CD4-positive, alpha-beta T cell treated with Interleukin-1 beta for 1 hour (primary cell): ENCODE measurements around the gene KRTAP6-3.

ENCODE experiments used
- DNase-seq, 2 donors: peaks; one replicate each; pipeline ENCODE4 v3.0.0-alpha.2; 2020 to 2022

The KRTAP6-3 gene

GRCh38 chr21:30592140-30592539, at the start of gene KRTAP6-3:
Gene KRTAP6-3, plus strand, starts transcription at chr21:30592440. Its CDS starts 6 bp downstream, at chr21:30592446.
- no peak for DNase-seq

DNA sequence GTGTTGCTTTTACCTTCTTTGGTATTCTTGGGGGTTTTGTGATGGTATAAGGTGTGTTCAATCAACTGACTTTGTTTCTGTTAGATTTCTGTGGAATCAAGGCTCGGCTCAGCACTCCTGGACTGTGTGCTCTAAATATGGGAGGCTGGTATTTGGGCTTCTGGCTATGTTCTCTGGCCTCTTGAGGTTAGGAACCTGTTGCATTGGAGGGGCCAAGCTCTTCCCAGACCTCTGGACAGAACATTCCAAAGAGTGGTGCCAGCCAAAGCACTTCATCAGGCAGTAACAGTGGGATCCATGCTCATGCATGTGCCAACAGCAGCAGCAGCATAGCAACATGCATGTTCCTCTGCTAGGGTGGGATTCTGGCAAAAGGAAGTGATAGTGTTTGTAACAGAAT, 39.5 kb upstream of the KRTAP6-3 start:
- no peak for DNase-seq

- DNase-seq, result no peak
Observed at GRCh38 chr21:30555095-30555494, 37.1 kb upstream of the KRTAP6-3 start.

DNA sequence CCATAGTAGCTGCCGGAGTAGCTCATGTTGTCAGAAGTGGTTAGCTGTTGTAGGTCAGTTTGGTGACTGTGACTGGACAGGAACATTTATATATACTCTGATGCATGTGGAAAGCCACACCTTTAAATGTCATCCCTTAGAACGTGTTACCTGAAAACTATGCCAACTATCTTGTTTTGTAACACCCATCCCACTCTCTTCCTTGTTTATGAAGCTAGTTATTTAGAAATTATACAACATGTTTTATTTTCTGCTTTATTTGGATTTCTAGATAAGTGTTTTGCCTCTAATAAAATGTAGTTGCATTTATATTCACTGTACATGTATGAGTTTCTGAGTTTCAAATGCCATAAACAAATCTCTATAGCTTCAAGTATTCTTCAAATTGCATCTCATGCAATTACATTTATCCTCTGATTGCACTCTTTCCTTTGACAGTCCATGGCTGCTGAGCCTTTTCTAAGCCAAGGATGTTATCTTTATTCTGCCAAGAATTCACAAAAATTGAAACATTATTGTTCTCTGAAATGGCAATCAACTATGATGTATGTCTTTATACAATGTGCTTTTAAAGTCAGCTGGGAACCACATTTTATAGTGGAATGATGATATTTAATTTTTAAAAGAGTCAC, 30.9 kb upstream of the KRTAP6-3 start, which contains the start of gene KRTAP19-7:
Gene KRTAP19-7, minus strand, starts transcription at position 51 of the 632 bp plus-strand sequence. Its CDS starts 25 bp downstream, at position 26.
- no peak for DNase-seq

- DNase-seq, result no peak
Observed at GRCh38 chr21:30561957-30562356, 30.3 kb upstream of the KRTAP6-3 start.

DNA sequence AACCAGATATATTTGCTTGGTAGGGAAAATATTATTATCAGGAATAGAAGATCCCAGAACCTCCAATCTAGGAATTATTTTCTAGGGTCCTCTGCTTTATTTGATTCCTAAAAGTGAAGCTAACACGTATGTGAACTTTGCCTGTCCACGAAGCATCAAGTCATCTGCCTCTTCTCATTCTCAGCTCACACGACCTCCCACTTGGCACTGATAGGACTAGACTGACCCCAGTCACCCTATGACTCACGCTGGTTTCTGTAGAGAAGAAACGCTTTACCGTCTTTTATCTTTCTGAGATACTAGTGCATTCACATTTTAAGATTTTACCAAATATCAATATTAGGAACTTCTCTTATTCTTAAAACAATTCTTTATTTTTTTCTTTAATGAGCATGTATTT, 29.2 kb upstream of the KRTAP6-3 start:
- DNase-seq, result no peak

DNA sequence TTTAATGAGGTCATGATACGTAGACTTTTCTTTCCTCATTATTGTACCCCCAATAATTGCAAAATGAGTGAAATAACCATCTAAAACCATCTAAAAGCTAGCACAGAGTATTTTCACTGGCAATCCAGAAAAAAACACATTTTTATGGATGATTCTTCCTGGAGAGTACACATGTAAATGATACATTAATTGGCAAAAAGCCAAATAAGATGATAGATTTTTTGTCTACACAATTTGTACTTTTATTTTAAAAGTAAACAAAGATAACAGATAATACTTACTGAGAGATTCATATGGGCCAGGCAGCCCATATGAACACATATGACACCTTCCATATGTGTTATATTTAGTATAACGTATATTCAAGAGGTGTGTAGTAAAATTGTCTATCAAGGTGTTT, 28.6 kb upstream of the KRTAP6-3 start:
- no peak for DNase-seq

- no peak for DNase-seq
Observed at GRCh38 chr21:30567617-30568016, 24.6 kb upstream of the KRTAP6-3 start.

- no peak for DNase-seq
Observed at GRCh38 chr21:30577766-30578165, 14.5 kb upstream of the KRTAP6-3 start.

GRCh38 chr21:30579346-30579745, 12.9 kb upstream of the KRTAP6-3 start:
- no peak for DNase-seq

- DNase-seq, result no peak
Observed at GRCh38 chr21:30580132-30580531, 12.1 kb upstream of the KRTAP6-3 start.

- DNase-seq, result no peak
Observed at GRCh38 chr21:30582870-30583269, 9.4 kb upstream of the KRTAP6-3 start.

GRCh38 chr21:30590297-30590696, 1.9 kb upstream of the KRTAP6-3 start, which contains the start of gene KRTAP22-2:
Gene KRTAP22-2, minus strand, starts transcription at chr21:30590397.
- DNase-seq, result no peak

- DNase-seq, result no peak
Observed at GRCh38 chr21:30598802-30599201, 6.6 kb downstream of the KRTAP6-3 start, which contains the start of gene KRTAP6-2. Gene KRTAP6-2, minus strand, starts transcription at chr21:30598902. Its CDS starts 28 bp downstream, at chr21:30598874.

- DNase-seq, result no peak
Observed at GRCh38 chr21:30600787-30601186, 8.5 kb downstream of the KRTAP6-3 start, which contains the start of gene KRTAP22-1. Gene KRTAP22-1, plus strand, starts transcription at chr21:30601087.

DNA sequence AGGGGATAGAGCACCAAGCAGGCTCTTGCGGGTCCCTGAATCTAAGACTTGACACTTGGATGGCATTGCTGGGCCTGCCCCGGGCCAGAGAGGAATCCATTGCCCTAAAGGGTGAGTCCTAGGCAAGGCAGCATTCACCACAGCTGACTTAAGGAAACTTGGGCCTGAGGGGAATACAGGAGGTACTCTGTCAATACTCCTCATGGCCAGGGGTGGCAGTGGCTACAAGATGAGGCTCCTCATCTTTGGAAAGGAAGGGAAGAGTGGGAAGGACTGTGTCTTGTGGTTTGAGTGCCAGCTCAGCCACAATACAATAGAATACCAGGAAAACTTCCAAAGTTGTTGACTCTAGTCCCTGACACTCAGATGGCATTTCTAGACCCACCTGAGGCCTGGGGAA, 13.7 kb downstream of the KRTAP6-3 start:
- no peak for DNase-seq

DNA sequence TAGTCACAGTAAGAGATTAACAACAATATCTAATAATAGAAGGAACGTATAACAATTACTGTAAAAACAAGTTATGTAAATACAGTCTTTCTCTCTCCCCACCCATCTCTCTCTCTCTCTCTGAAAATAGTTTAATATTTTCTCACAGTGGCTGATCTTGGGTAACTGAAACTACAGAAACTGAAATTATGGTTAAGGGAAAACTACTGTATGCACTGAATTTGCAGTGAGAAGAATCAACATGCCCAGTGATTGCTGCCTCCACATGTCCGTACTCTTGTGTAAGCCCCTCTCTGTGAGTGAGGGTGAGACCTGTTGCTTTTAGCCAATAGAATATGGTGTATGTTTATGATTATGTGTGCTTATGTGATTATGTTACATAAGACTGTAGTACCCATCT, 19.9 kb downstream of the KRTAP6-3 start:
- DNase-seq, result no peak

- DNase-seq, result no peak
Observed at GRCh38 chr21:30613836-30614235, 21.6 kb downstream of the KRTAP6-3 start, which contains the start of gene KRTAP6-1. Gene KRTAP6-1, minus strand, starts transcription at chr21:30613930. Its CDS starts 26 bp downstream, at chr21:30613904.

GRCh38 chr21:30615199-30615598, 23.0 kb downstream of the KRTAP6-3 start:
- no peak for DNase-seq

- no peak for DNase-seq
Observed at GRCh38 chr21:30616125-30616524, 23.9 kb downstream of the KRTAP6-3 start, which contains the start of gene KRTAP20-1. Gene KRTAP20-1, plus strand, starts transcription at chr21:30616425. Its CDS starts 30 bp downstream, at chr21:30616455.

GRCh38 chr21:30620080-30620479, 27.8 kb downstream of the KRTAP6-3 start:
- DNase-seq, result no peak

DNA sequence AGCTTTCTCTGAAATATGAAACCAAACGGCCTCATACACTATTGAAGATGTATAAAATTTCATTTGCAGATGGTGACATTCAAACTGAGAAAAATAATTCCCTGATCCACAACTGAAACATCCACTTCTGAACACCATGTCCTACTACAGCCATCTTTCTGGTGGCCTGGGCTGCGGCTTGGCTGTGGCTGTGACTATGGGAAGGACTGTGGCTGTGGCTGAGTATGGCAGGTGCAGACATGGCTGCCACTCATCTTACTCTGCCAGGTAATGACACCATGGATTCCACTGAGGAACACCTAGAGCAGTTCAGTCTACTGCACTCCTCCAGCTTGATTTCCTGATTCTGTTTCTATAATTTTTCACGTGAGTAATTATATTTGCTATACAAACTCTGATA, 28.3 kb downstream of the KRTAP6-3 start, which contains the start of gene KRTAP20-4:
Gene KRTAP20-4, plus strand, starts transcription at position 106 of the 400 bp plus-strand sequence.
- DNase-seq, result no peak

- no peak for DNase-seq
Observed at GRCh38 chr21:30623362-30623761, 31.1 kb downstream of the KRTAP6-3 start.

GRCh38 chr21:30625449-30626165, 33.4 kb downstream of the KRTAP6-3 start:
- DNase-seq, result no peak
